H1 (cell line): ENCODE measurements around the gene MBD5. TPM values are rescaled to one million over a fixed set of nuclear protein-coding genes. Genes with fewer than 3 reads are reported as not detected.

Source experiments
- CTCF ChIA-PET: fragments of 300-600 bp; sonication (Branson Sonifier 250); formaldehyde crosslinking; loops from one replicate; lab custom pipeline; 2021; ENCODE audit not compliant: partially characterized antibody; lab: Charles Lee
- POLR2A ChIA-PET: fragments of 300-600 bp; sonication (Branson Sonifier 250); formaldehyde crosslinking; loops from one replicate; lab custom pipeline; 2021; ENCODE audit warnings: inconsistent platforms; ENCODE audit not compliant: partially characterized antibody; lab: Charles Lee
- DNase-seq, 2 experiments: peaks; one replicate each; pipeline versions ENCODE4 v3.0.0 to v3.0.0-alpha.2; 2010 to 2022; ENCODE audit warnings: low spot score in 2 of 2, low read depth in 1 of 2, mixed read lengths in 1 of 2
- FAIRE-seq: peaks from 2 replicates; lab custom pipeline; 2011; peaks lifted over from hg19 to GRCh38; lab: Jason Lieb, UNC
- H2AFZ ChIP-seq: 2 replicates; pipeline ENCODE4 v1.8.1; 2012; ENCODE audit warnings: low read length, inconsistent platforms
- H2AK5ac ChIP-seq: 2 replicates; pipeline ENCODE4 v1.6.1; 2013; ENCODE audit warnings: low read depth, low read length
- H2BK120ac ChIP-seq: replicated peaks from 2 replicates; pipeline ENCODE3; 2013; ENCODE audit warnings: low read depth, low read length, inconsistent platforms
- H2BK12ac ChIP-seq: 2 replicates; pipeline ENCODE4 v1.6.1; 2013; ENCODE audit warnings: low read depth, low read length
- H2BK15ac ChIP-seq: 2 replicates; pipeline ENCODE4 v1.6.1; 2013; ENCODE audit warnings: low read length
- H2BK20ac ChIP-seq: 2 replicates; pipeline ENCODE4 v1.6.1; 2013; ENCODE audit warnings: low read length
- H2BK5ac ChIP-seq: 2 replicates; pipeline ENCODE4 v1.6.1; 2013; ENCODE audit warnings: low read depth, low read length
- H3K14ac ChIP-seq: 2 replicates; pipeline ENCODE4 v1.6.1; 2013; ENCODE audit warnings: inconsistent platforms; ENCODE audit not compliant: insufficient read length
- H3K18ac ChIP-seq: 2 replicates; pipeline ENCODE4 v1.6.1; 2013; ENCODE audit warnings: low read length; ENCODE audit errors: extremely low read depth
- H3K23ac ChIP-seq: 2 replicates; pipeline ENCODE4 v1.6.1; 2013; ENCODE audit warnings: inconsistent platforms; ENCODE audit not compliant: insufficient read length
- H3K23me2 ChIP-seq: 2 replicates; pipeline ENCODE4 v1.6.1; 2013; ENCODE audit warnings: low read depth, low read length
- H3K27ac ChIP-seq: 2 replicates; pipeline ENCODE4 v1.6.1; 2011; ENCODE audit warnings: low read depth, low read length, inconsistent platforms
- H3K27me3 ChIP-seq, 4 experiments: replicated peaks in 1 of 4; 1 replicate in 1 of 4; 2 replicates in 3 of 4; pipeline versions ENCODE4 v1.6.1 to v1.8.1; 2011 to 2013; ENCODE audit warnings: low read length in 3 of 4, mild to moderate bottlenecking in 3 of 4, inconsistent platforms in 2 of 4, mixed read lengths in 2 of 4, moderate library complexity in 1 of 4; ENCODE audit not compliant: control insufficient read depth in 3 of 4, insufficient read depth in 3 of 4; ENCODE audit errors: extremely low read depth in 1 of 4
- H3K36me3 ChIP-seq, 4 experiments: 2 replicates each; pipeline versions ENCODE4 v1.6.1 to v1.8.1; 2011 to 2013; ENCODE audit warnings: mild to moderate bottlenecking in 4 of 4, low read length in 3 of 4, moderate library complexity in 2 of 4, control low read depth in 1 of 4, inconsistent platforms in 1 of 4; ENCODE audit not compliant: insufficient read depth in 4 of 4, control insufficient read depth in 2 of 4
- H3K4ac ChIP-seq: replicated peaks from 2 replicates; pipeline ENCODE3; 2013; ENCODE audit warnings: low read length, low read depth, mixed read lengths, inconsistent platforms; ENCODE audit not compliant: insufficient read length
- H3K4me1 ChIP-seq, 4 experiments: replicated peaks in 1 of 4; 1 replicate in 1 of 4; 2 replicates in 3 of 4; pipeline versions ENCODE4 v1.6.1 to v1.8.1; 2011 to 2013; ENCODE audit warnings: low read length in 3 of 4, inconsistent platforms in 2 of 4, mixed read lengths in 1 of 4; ENCODE audit not compliant: insufficient read depth in 4 of 4, control insufficient read depth in 3 of 4
- H3K4me2 ChIP-seq, 2 experiments: 2 replicates each; pipeline versions ENCODE4 v1.6.1 to v1.8.1; 2011 to 2013; ENCODE audit warnings: low read depth in 2 of 2, low read length in 2 of 2, control low read depth in 1 of 2, inconsistent platforms in 1 of 2, mild to moderate bottlenecking in 1 of 2; ENCODE audit not compliant: insufficient read depth in 1 of 2
- H3K4me3 ChIP-seq, 4 experiments: fragments of 200-600, 300-600 bp in 1 of 4; sonication (generic), shearing (Covaris generic), sonication (Bioruptor Twin) in 1 of 4; 2 replicates each; pipeline versions ENCODE4 v1.5.1 to v1.8.1; 2011 to 2016; ENCODE audit warnings: low read length in 4 of 4, low read depth in 3 of 4, control low read depth in 2 of 4, inconsistent platforms in 2 of 4, mild to moderate bottlenecking in 2 of 4, mixed read lengths in 1 of 4, moderate library complexity in 1 of 4; ENCODE audit not compliant: insufficient read depth in 2 of 4; ENCODE audit errors: extremely low read depth in 1 of 4
- H3K56ac ChIP-seq: replicated peaks from 2 replicates; pipeline ENCODE3; 2013; ENCODE audit warnings: low read depth, mild to moderate bottlenecking, mixed read lengths, low read length, inconsistent platforms; ENCODE audit not compliant: insufficient read length
- H3K79me1 ChIP-seq: 2 replicates; pipeline ENCODE4 v1.6.1; 2013; ENCODE audit warnings: low read depth, low read length, control low read depth
- H3K79me2 ChIP-seq, 2 experiments: 2 replicates each; pipeline versions ENCODE4 v1.6.1 to v1.8.1; 2012 to 2013; ENCODE audit warnings: low read length in 2 of 2, mild to moderate bottlenecking in 2 of 2, inconsistent platforms in 1 of 2; ENCODE audit not compliant: insufficient read depth in 2 of 2, control insufficient read depth in 1 of 2
- H3K9ac ChIP-seq, 4 experiments: replicated peaks in 1 of 4; 1 replicate in 1 of 4; 2 replicates in 3 of 4; pipeline versions ENCODE4 v1.6.1 to v1.8.1; 2011 to 2013; ENCODE audit warnings: low read depth in 3 of 4, low read length in 3 of 4, control low read depth in 2 of 4, mild to moderate bottlenecking in 2 of 4, moderate library complexity in 2 of 4, inconsistent platforms in 1 of 4; ENCODE audit errors: extremely low read depth in 1 of 4
- H3K9me3 ChIP-seq, 2 experiments: 2 replicates each; pipeline versions ENCODE4 v1.6.1 to v1.8.1; 2012 to 2013; ENCODE audit warnings: mild to moderate bottlenecking in 2 of 2, moderate library complexity in 2 of 2, control low read depth in 1 of 2, inconsistent platforms in 1 of 2, low read depth in 1 of 2, low read length in 1 of 2, mixed read lengths in 1 of 2; ENCODE audit not compliant: insufficient read depth in 2 of 2
- H4K20me1 ChIP-seq, 2 experiments: replicated peaks in 1 of 2; 2 replicates each; pipeline versions ENCODE3 to v1.8.1; 2011 to 2013; ENCODE audit warnings: inconsistent platforms in 2 of 2, low read length in 2 of 2, mild to moderate bottlenecking in 1 of 2; ENCODE audit not compliant: insufficient read depth in 2 of 2, control insufficient read depth in 1 of 2
- H4K5ac ChIP-seq: 2 replicates; pipeline ENCODE4 v1.6.1; 2013; ENCODE audit warnings: low read length, low read depth, mixed read lengths, inconsistent platforms; ENCODE audit not compliant: insufficient read length
- H4K8ac ChIP-seq: 2 replicates; pipeline ENCODE4 v1.8.0; 2013; ENCODE audit warnings: mild to moderate bottlenecking, moderate library complexity, low read length, inconsistent platforms; ENCODE audit not compliant: insufficient read depth; ENCODE audit errors: extremely low read depth
- H4K91ac ChIP-seq: replicated peaks from 2 replicates; pipeline ENCODE3; 2013; ENCODE audit warnings: low read length, mixed read lengths, inconsistent platforms; ENCODE audit not compliant: insufficient read length
- WGBS, 2 experiments: shearing (Covaris generic) in 1 of 2; methylation state at CpG; one replicate each; pipeline versions ENCODE4 v1.1.6 to v1.1.7; 2013 to 2015; ENCODE audit warnings: low lambda C conversion rate in 2 of 2, mixed read lengths in 2 of 2, inconsistent platforms in 1 of 2, low coverage in 1 of 2, missing lambda C conversion rate in 1 of 2; ENCODE audit not compliant: insufficient replicate concordance in 2 of 2, insufficient coverage in 1 of 2, insufficient read length in 1 of 2; ENCODE audit errors: extremely low coverage in 1 of 2, missing lambda C conversion rate in 1 of 2; 5-methylcytosine and 5-hydroxymethylcytosine counted together
- polyA plus RNA-seq, 7 experiments: library from polyadenylated mRNA; depleted of rRNA in 3 of 7; stranded (reverse) in 5 of 7; unstranded in 2 of 7; fragments of >200 nt in 5 of 7; fragments of 200-250 nt in 2 of 7; gene quantifications; 1 replicate in 5 of 7; 2 replicates in 1 of 7; 4 replicates in 1 of 7; pipeline versions ENCODE4 v1.2.1 to v1.2.3, GENCODE V29; 2011 to 2013; ENCODE audit warnings: missing spikeins in 2 of 7, mixed read lengths in 2 of 7
- total RNA-seq: library from RNA; stranded (reverse); fragmentation: NEBNext Ultra II Directional; extraction: Animal tissue kit (Norgen Biotek cat#: 25700); gene quantifications from 2 replicates; pipeline ENCODE4 v1.2.1, GENCODE V29; 2021

The MBD5 gene
- total and polyA plus RNA-seq, 2 of the 8 experiments (the other 6 are each of a cell fraction or from before 2014, with no cell fraction given): 9.7 to 29.4 TPM

- H3K9me3 ChIP-seq: no peaks in the 10 kb centered on the region
- DNase-seq (peak in 1 of 2 experiments; percentile 9), FAIRE-seq (peak; percentile 95)
- no peaks in the 10 kb centered on the region for H3K23me2 ChIP-seq
- no peak overlapping the region for H2AFZ ChIP-seq
- H3K23ac ChIP-seq: no peak overlapping the region
- peak overlapping the region; percentile 53; the same call in 1 of the 2 replicates for H3K18ac ChIP-seq
- POLR2A ChIA-PET: interaction anchor here (1.4 kb wide), 1 partner anchor 9 kb away, joined by 3 read pairs; no protein-coding TSS in a partner anchor
- H4K8ac ChIP-seq: no peak overlapping the region
- H2BK15ac ChIP-seq: no peak overlapping the region
- H2AK5ac ChIP-seq: no peak overlapping the region
- no peaks in the 10 kb centered on the region for H3K79me1 ChIP-seq
- H3K4me1 ChIP-seq: peaks cover 0 to 16% (median 1%) of the 10 kb centered on the region in 4 experiments; a peak in 4 of 7 replicates
- CTCF ChIA-PET: interaction anchor here (1.9 kb wide), 1 partner anchor 24 kb away, joined by 4 read pairs; no protein-coding TSS in a partner anchor
- H4K91ac ChIP-seq: no peak overlapping the region
- no peak overlapping the region for H2BK20ac ChIP-seq
- H2BK120ac ChIP-seq: no peak overlapping the region
- peak overlapping the region; percentile 92 for H4K5ac ChIP-seq
- H2BK12ac ChIP-seq: no peak overlapping the region
- no peaks in the 10 kb centered on the region for H3K36me3 ChIP-seq
- peak overlapping the region; percentile 17 to 55; a peak in 3 of 4 replicates for H3K4me2 ChIP-seq
- no peak overlapping the region for H3K14ac ChIP-seq
- H3K4ac ChIP-seq: no peak overlapping the region
- no peak overlapping the region for H3K9ac ChIP-seq
- no peak overlapping the region for H3K27ac ChIP-seq
- H3K27me3 ChIP-seq: no peaks in the 10 kb centered on the region
- WGBS, 2 experiments: 0% methylated on average over 2 of the region's 2 CpGs; no CpG with 5 or more reads in 1 of the 2 experiments
- H3K79me2 ChIP-seq: no peaks in the 10 kb centered on the region
- no peak overlapping the region for H3K56ac ChIP-seq
- H2BK5ac ChIP-seq: no peak overlapping the region
- no peaks in the 10 kb centered on the region for H4K20me1 ChIP-seq
- peak overlapping the region in 1 of 4 experiments; percentile 43; a peak in 2 of 8 replicates for H3K4me3 ChIP-seq
Observed at GRCh38 chr2:148303161-148303560, 282.3 kb downstream of the MBD5 start.
